Stimulated activated CD4-positive, alpha-beta T cell treated with anti-CD3 and anti-CD28 coated beads, Interleukin-12 subunit alpha, Interleukin-12 subunit beta, amount 100 ng/mL, for 4 hours (primary cell): ENCODE results near the gene PAFAH2.
"Not testable (repeated sequence)": the region's sequence is repeated elsewhere in the genome, so short reads cannot be mapped to it uniquely, and the experiment has no call there.

ENCODE experiments used
- DNase-seq: peaks from one replicate; pipeline ENCODE4 v3.0.0-alpha.2; 2020

PAFAH2 gene

GRCh38 chr1:25978403-25978802, 19.5 kb downstream of the PAFAH2 start:
- no peak for DNase-seq

- no peak for DNase-seq
Observed at GRCh38 chr1:25977801-25978200, 20.1 kb downstream of the PAFAH2 start.

- no peak for DNase-seq
Observed at GRCh38 chr1:25973610-25974321, 24.1 kb downstream of the PAFAH2 start.

GRCh38 chr1:25971811-25972180, 26.1 kb downstream of the PAFAH2 start:
- DNase-seq, result no peak

GRCh38 chr1:25971066-25971810, 26.6 kb downstream of the PAFAH2 start:
- no peak for DNase-seq

GRCh38 chr1:25967308-25967707, 30.6 kb downstream of the PAFAH2 start:
- DNase-seq, result no peak

- no peak for DNase-seq
Observed at GRCh38 chr1:25959611-25960010, 38.3 kb downstream of the PAFAH2 start.

- DNase-seq, result no peak
Observed at GRCh38 chr1:25958465-25958864, 39.4 kb downstream of the PAFAH2 start.

- no peak for DNase-seq
Observed at GRCh38 chr1:25955553-25955952, 42.3 kb downstream of the PAFAH2 start.

- no peak for DNase-seq
Observed at GRCh38 chr1:25954282-25954938, 43.5 kb downstream of the PAFAH2 start.

- DNase-seq, result no peak
Observed at GRCh38 chr1:25952841-25953401, 44.9 kb downstream of the PAFAH2 start.

GRCh38 chr1:25948641-25949040, 49.2 kb downstream of the PAFAH2 start:
- DNase-seq, result no peak

- no peak for DNase-seq
Observed at GRCh38 chr1:25947027-25947426, 50.8 kb downstream of the PAFAH2 start.

GRCh38 chr1:25945761-25946160, 52.1 kb downstream of the PAFAH2 start:
- DNase-seq, result no peak

- DNase-seq, result no peak
Observed at GRCh38 chr1:25944986-25945385, 52.9 kb downstream of the PAFAH2 start.

- DNase-seq, result not testable (repeated sequence)
Observed at GRCh38 chr1:25943511-25943910, 54.4 kb downstream of the PAFAH2 start.

GRCh38 chr1:25936947-25937346, 60.9 kb downstream of the PAFAH2 start:
- DNase-seq, result no peak

GRCh38 chr1:25933479-25934365, 64.1 kb downstream of the PAFAH2 start:
- no peak for DNase-seq

GRCh38 chr1:25932811-25933400, 65.0 kb downstream of the PAFAH2 start:
- DNase-seq, result not testable (repeated sequence)

GRCh38 chr1:25932321-25932720, 65.5 kb downstream of the PAFAH2 start:
- DNase-seq, result no peak

- no peak for DNase-seq
Observed at GRCh38 chr1:25929016-25929415, 68.8 kb downstream of the PAFAH2 start.
